Bronchial epithelial cell (primary cell): ENCODE measurements around the gene COL15A1. TPM values are rescaled to one million over a fixed set of nuclear protein-coding genes. Genes with fewer than 3 reads are reported as not detected.

ENCODE experiments used
- DNase-seq: peaks from one replicate; pipeline ENCODE4 v3.0.0-alpha.2; 2010; ENCODE audit warnings: low read depth
- FAIRE-seq: peaks from 2 replicates; lab custom pipeline; 2011; peaks lifted over from hg19 to GRCh38; lab: Jason Lieb, UNC
- H3K27me3 ChIP-seq: 2 replicates; pipeline ENCODE4 v1.5.1; 2011; ENCODE audit warnings: low read length; ENCODE audit not compliant: control insufficient read depth, insufficient read depth
- H3K36me3 ChIP-seq: 2 replicates; pipeline ENCODE4 v1.5.1; 2011; ENCODE audit warnings: low read length; ENCODE audit not compliant: control insufficient read depth, insufficient read depth
- H3K4me3 ChIP-seq: 2 replicates; pipeline ENCODE4 v1.5.1; 2011; ENCODE audit warnings: mild to moderate bottlenecking, low read depth, low read length, control low read depth
- CTCF ChIP-seq: IDR thresholded peaks from 2 replicates; pipeline ENCODE4 v1.5.1; 2011; ENCODE audit warnings: mild to moderate bottlenecking, moderate library complexity, low read length, control low read depth, inconsistent platforms; ENCODE audit not compliant: insufficient read depth, severe bottlenecking
- total RNA-seq: library from RNA; depleted of rRNA; stranded (reverse); fragments of >200 nt; gene quantifications from 2 replicates; pipeline ENCODE4 v1.2.1, GENCODE V29; 2014

COL15A1 gene
- total RNA-seq, 1 donor from 2014 or later: 1.6 TPM

DNA sequence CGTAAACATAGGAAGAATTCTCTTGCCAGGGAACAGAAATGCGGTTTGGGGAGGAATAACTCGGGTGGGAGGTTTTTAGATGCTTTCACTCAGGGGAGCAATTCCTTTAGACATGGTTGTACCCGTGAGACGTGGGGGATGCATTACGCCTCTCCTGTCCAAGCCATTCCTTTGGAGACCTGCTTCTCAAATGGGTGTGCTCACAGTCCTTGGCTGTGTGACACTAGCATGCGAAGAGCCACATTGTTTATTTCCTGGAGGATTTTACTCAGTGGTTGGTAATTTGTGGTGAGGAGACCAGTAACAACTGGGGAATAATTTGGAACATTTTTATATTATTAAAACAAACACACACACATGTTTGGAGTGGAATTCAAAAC is 18.5 kb downstream of the COL15A1 start:
- TF ChIP-seq CTCF: no peak
- H3K36me3 ChIP-seq: no peaks in the 10 kb centered on the region
- DNase-seq: no peak
- peaks cover 2% of the 10 kb centered on the region for H3K27me3 ChIP-seq
- no peak overlapping the region for H3K4me3 ChIP-seq
- FAIRE-seq: no peak

DNA sequence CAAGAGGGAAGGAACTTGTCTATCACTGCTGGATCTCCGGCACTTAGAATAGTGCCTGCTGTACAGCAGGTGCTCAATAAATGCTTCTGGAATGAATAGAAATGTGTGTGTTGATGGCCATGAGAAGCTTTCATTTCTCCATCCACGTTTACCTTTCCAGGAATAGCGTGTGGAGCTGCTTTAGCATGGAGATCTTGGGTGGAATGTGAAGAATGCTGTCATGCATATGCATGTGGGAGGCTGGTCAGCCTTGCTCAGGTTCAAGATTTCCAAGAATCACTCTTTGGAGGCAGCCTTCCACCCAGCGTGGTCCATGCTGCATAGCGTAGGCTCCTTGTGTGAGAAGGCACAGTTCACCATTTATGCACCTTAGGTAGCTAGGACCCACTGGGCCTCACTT is 19.2 kb downstream of the COL15A1 start:
- FAIRE-seq (no peak), DNase-seq (no peak)
- Histone ChIP-seq H3K27me3 (peaks cover 2% of the 10 kb centered on the region), H3K36me3 (no peaks in the 10 kb centered on the region), H3K4me3 (no peak overlapping the region)
- TF ChIP-seq CTCF: no peak

DNA sequence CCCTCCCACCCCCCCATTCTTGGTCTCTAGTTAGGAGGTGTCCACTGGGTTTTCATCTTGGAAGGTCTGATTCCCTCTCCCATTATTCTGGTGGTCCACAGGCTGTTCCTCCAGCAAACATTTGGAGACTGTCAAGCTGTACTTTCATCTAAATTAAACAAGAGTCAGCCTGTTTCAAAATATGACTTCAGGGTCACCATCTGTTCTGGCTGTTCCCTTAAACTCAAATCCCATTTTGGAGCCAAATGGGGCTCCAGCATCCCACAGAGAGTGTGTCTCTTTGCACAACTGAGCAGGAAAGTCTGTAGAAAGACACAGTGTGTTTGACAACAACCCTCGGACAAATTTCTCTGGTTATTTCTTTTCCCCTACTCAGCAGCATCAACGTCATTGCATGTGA is 20.5 kb downstream of the COL15A1 start:
- DNase-seq: no peak
- H3K4me3 ChIP-seq: no peak overlapping the region
- peaks cover 2% of the 10 kb centered on the region for H3K27me3 ChIP-seq
- no peak for FAIRE-seq
- no peaks in the 10 kb centered on the region for H3K36me3 ChIP-seq
- TF ChIP-seq CTCF: no peak

DNA sequence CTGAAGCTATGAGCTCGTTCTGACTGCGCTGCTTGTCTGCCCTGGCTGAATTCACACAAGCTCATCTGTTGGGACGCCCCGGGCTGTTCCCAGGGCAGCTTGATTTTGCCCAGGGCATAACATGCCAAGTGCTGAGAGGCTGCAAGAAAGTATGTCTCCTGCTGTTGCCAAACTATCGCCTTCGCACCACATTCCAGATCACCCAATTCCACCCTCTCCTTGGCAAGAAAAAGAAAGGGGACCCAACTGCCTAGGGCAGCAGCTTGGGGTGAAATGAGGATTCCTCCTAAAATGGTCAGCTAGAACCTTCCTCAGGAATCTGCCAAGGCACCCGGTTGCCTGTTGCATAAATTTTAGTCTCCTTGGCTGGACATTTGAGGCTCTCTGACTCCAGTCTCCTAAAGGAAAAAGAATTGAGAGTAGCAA is 21.2 kb downstream of the COL15A1 start:
- Histone ChIP-seq H3K4me3 (no peak overlapping the region), H3K36me3 (no peaks in the 10 kb centered on the region), H3K27me3 (peaks cover 2% of the 10 kb centered on the region)
- no peak for TF ChIP-seq CTCF
- no peak for DNase-seq
- FAIRE-seq: no peak

GRCh38 chr9:98966676-98967075 is 23.0 kb downstream of the COL15A1 start:
- FAIRE-seq (no peak), DNase-seq (no peak)
- Histone ChIP-seq H3K36me3 (no peaks in the 10 kb centered on the region), H3K4me3 (no peak overlapping the region), H3K27me3 (peaks cover 2% of the 10 kb centered on the region)
- no peak for TF ChIP-seq CTCF

- no peak for TF ChIP-seq CTCF
- DNase-seq (no peak), FAIRE-seq (no peak)
- Histone ChIP-seq H3K27me3 (peaks cover 2% of the 10 kb centered on the region), H3K4me3 (no peak overlapping the region), H3K36me3 (no peaks in the 10 kb centered on the region)
These were observed 23.6 kb downstream of the COL15A1 start for GRCh38 chr9:98967257-98967656.
